Lower leg skin (tissue), 4 donors: Measurements from ENCODE around the gene FAM124A. TPM values are rescaled to one million over a fixed set of nuclear protein-coding genes. Genes with fewer than 3 reads are reported as not detected.

ENCODE experiments used
- DNase-seq, 2 donors: peaks; one replicate each; pipeline ENCODE4 v3.0.0-alpha.2; 2019; ENCODE audit warnings: low spot score in 2 of 2
- H3K4me3 ChIP-seq: fragments of 200-600 bp; sonication (generic); 2 replicates; pipeline ENCODE4 v1.5.1; 2017; ENCODE audit warnings: mild to moderate bottlenecking, low read depth; ENCODE audit not compliant: poor library complexity, severe bottlenecking
- POLR2A ChIP-seq, 2 donors: fragments of 450-650 bp; IDR thresholded peaks; one replicate each; pipeline ENCODE4 v1.6.1; 2016 to 2017; ENCODE audit warnings: antibody characterized with exemption in 2 of 2, mild to moderate bottlenecking in 1 of 2, moderate library complexity in 1 of 2
- WGBS, 2 donors: methylation state at CpG; one replicate each; pipeline ENCODE4 v1.1.5; 2018; 5-methylcytosine and 5-hydroxymethylcytosine counted together
- intact Hi-C: fragments of 100-400 bp; cut with DNase I; formaldehyde crosslinking; loops from one replicate; pipeline ENCODE4 v1.15.0; 2023; ENCODE audit warnings: low total_unique reads
- total RNA-seq, 4 donors: library from RNA; depleted of rRNA; stranded (reverse); fragments of >200 nt; gene quantifications; one replicate each; pipeline ENCODE4 v1.1.0, GENCODE V29; 2016
- TF ChIP-seq, protein P1 (sequence below), 3 donors: fragments of 450-650 bp; IDR thresholded peaks; one replicate each; pipeline ENCODE4 v1.5.1; 2016; ENCODE audit warnings: antibody characterized with exemption in 3 of 3, mild to moderate bottlenecking in 3 of 3, moderate library complexity in 2 of 3

Gene FAM124A
- total RNA-seq, 4 donors from 2014 or later: 0.30 to 5.0 (median 2.1) TPM

DNA sequence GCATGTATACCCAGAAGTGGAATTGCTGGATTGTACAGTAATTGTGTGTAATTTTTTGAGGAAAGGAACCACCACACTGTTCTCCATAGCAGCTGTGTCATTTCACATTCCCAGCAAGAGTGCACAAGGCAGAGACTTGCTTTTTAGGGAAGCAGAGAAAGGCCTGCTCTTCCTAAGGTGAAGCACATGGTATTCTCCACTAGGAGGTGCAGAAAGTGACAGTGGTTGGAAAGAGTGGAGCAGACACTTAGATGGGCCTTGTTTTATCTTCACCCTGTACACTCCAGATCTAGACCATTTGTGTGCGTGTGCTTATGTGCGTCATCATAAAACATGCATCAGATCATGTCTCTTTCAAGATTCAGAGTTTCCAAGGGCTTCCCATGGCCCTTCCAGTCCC is 35.0 kb downstream of the FAM124A start:
- intact Hi-C loops: no loop called here
- TF ChIP-seq, protein P1, sequence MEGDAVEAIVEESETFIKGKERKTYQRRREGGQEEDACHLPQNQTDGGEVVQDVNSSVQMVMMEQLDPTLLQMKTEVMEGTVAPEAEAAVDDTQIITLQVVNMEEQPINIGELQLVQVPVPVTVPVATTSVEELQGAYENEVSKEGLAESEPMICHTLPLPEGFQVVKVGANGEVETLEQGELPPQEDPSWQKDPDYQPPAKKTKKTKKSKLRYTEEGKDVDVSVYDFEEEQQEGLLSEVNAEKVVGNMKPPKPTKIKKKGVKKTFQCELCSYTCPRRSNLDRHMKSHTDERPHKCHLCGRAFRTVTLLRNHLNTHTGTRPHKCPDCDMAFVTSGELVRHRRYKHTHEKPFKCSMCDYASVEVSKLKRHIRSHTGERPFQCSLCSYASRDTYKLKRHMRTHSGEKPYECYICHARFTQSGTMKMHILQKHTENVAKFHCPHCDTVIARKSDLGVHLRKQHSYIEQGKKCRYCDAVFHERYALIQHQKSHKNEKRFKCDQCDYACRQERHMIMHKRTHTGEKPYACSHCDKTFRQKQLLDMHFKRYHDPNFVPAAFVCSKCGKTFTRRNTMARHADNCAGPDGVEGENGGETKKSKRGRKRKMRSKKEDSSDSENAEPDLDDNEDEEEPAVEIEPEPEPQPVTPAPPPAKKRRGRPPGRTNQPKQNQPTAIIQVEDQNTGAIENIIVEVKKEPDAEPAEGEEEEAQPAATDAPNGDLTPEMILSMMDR (IDR thresholded peaks at IDR 0.05): no peak
- no peak overlapping the region for H3K4me3 ChIP-seq
- 98 to 100% methylated on average over 2 of the region's 2 CpGs for WGBS, 2 donors
- DNase-seq: no peak

DNA sequence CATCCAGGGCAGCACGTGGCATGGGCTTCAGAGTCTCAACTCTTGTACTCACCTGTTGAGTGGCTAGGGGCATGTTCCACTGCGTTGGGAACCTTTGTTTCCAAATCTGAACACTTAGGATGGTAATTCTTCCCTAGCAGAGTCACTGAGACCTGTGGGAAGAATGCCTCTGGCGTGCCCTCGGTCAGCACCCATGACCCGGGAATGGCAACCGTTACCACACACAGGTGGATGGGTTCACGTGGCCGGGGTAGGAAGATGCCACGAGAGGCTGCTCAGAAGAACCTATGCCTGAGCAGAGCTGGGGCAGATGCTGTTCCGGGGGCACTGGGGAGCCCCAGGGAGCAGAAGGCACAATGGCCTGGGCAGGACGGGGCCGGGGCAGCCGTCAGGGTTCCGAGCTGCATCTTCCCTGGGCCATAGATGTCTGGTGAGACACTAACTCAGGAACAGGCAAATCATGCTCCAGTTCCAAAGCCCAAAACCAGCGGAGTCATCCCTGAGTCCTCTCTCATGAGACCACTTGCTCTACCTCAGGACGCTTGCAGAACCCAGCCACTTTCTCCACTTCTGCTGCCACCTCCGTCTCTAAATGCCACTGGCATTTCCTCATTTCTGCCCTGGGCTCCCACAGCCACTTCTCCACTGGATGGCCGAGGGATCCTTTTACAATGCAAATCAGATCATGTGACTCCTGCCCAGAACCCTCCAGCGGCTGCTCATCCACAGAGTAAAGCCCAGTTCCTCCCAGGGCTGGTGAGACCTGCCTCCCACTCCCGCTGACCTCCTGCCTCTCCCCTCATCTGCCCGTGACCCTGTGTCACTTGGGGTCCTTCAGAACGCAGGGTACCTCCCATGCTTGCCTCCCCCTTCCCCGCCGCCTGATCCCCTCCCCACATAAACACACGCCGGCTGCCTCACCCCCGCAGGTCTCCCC is 36.7 kb downstream of the FAM124A start:
- TF ChIP-seq POLR2A (IDR thresholded peaks at IDR 0.05): no peak
- TF ChIP-seq, protein P1 (IDR thresholded peaks at IDR 0.05): no peak
- DNase-seq: no peak
- WGBS, 2 donors: 88 to 91% methylated on average over 27 of the region's 27 CpGs
- intact Hi-C loops: no loop called here
- H3K4me3 ChIP-seq: no peak overlapping the region

DNA sequence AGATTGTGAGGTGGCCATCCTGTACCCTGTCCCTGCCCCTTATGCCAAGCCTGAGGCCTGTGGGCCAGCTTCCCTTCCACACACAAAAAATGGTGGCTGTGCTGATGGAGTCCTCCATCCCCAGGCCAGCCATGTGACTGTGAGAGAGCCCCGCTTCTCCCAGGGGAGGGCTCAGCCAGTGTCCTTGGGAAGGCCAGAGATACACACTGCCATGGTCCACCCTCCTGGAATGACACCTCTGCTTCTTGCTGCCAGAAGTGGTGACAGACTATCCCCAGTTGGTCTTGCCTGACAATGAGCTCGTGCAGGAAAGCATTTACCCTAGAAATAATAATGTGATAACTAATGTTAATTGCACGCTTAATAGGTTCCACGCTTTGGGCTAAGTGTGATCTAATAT is 38.0 kb downstream of the FAM124A start:
- no peak overlapping the region for H3K4me3 ChIP-seq
- WGBS, 2 donors: 96% methylated on average over 4 of the region's 4 CpGs
- intact Hi-C loops: no loop called here
- no peak for DNase-seq
- no peak for TF ChIP-seq POLR2A (IDR thresholded peaks at IDR 0.05)
- TF ChIP-seq, protein P1 (IDR thresholded peaks at IDR 0.05): no peak

DNA sequence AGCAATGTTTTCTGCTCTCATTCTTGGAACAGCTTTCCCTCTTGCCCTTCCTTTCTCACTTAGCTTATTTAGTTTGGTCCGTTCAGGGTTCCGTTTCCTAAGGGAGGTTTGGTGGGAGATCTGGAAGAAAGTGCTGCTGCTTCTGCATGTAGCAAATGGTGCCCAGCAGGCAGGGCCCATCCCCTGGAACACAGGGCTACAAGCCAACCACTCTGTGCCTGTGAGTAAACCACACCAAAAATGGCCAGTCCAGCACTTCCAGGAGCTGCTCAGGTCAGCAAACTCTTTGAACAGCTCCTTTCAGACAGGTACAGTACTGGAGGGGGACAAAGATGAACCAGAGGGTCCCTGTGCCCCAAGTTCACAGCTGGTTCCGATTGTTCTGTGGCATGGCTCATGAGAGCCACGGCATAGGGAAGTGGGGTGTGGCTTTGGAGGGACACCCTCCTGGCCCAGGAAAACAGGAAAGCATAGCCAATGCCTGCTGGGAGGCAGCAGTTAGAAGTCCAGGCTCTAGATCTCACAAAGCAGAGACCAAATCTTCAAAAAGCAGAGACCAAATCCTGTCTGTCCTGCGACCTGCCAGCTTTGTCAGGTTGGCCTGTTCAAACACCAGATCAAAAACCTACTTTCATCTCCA is 39.5 kb downstream of the FAM124A start:
- WGBS, 2 donors: 60 to 69% methylated on average over 5 of the region's 5 CpGs
- DNase-seq: no peak
- TF ChIP-seq, protein P1 (IDR thresholded peaks at IDR 0.05): no peak
- no peak for TF ChIP-seq POLR2A (IDR thresholded peaks at IDR 0.05)
- no peak overlapping the region for H3K4me3 ChIP-seq
- intact Hi-C loops: no loop called here

DNA sequence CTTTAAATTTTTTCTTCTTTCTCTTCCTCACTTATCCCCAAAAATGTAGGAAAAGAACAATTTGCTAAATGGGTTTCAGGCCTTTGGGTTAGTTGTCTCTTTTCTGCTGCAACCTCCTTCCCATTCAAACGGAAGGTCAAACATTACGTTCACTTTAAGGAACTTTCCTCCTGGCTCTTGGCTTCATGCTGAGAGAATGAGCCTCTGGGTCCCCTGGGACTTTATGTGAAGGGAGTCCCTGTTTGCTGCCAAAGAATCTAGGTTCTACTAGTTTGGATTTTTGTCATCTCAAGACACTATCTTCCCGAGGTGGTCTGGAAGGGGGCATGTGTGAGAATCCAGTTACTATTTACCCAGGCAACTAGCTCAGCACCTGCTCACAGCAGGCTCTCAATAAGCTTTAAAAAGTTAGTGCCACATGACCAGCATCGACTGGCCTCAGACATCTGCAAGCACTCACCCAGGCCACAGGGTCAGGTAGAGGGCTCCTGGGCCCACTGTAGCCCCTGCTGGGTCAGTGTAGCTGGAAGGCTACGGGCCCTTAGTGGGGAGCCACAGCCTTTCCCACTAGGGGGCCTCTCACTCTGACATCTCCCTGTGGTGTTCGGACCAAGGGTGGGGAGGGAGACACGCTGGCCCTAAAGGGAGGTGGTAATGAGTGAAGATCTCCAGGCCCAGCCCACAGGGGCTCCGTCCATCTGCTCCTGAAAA is 40.5 kb downstream of the FAM124A start:
- intact Hi-C loops: no loop called here
- DNase-seq: no peak
- WGBS, 2 donors: 74 to 84% methylated on average over 8 of the region's 8 CpGs
- no peak overlapping the region for H3K4me3 ChIP-seq
- TF ChIP-seq POLR2A (IDR thresholded peaks at IDR 0.05): no peak
- TF ChIP-seq, protein P1 (IDR thresholded peaks at IDR 0.05): no peak
